GM21367 (cell line): Measurements from ENCODE around the gene LRRC9.
"Not testable (repeated sequence)": the region's sequence is repeated elsewhere in the genome, so short reads cannot be mapped to it uniquely, and the experiment has no call there.

ENCODE experiments used
- ATAC-seq: cut with Tn5 transposase; IDR thresholded peaks from one replicate; pipeline ENCODE4 v1.9.1; 2021; ENCODE audit not compliant: unreplicated experiment

LRRC9 gene

DNA sequence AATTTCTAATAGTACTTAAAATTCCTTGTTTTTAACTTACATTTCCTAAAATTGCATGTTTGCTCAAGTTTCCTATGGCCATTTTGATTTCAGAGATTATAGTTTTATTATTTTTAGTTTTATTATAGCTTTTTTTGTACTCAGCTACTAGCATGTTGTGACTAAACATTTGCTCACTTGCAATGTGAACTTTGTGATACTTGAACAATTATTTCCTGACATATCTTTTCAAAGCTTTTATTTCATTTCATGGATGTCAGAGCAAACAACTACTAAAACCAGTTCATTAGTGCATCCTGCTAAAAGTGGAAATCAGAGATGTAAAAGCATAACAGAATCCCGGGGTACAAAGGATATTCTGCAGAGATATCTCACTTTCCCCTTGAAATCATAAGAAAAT, 138.1 kb downstream of the LRRC9 start:
- ATAC-seq, result no peak

DNA sequence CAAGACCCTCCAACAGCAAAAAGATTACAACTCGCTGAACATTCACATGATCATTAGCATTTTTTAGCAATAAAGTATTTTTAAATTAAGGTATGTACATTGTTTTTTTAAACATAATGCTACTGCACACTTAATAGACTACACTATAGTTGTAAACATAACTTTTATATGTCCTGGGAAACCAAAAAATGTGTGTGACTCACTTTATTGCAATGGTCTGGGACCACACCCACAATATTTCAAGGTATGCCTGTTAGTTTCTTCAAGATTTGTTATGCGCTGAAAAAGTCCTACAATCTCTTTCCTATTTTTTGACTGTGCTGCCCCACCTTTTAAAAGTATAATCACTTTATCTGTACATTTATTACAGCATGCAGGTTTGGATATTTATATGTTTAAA, 141.4 kb downstream of the LRRC9 start:
- ATAC-seq, result no peak

DNA sequence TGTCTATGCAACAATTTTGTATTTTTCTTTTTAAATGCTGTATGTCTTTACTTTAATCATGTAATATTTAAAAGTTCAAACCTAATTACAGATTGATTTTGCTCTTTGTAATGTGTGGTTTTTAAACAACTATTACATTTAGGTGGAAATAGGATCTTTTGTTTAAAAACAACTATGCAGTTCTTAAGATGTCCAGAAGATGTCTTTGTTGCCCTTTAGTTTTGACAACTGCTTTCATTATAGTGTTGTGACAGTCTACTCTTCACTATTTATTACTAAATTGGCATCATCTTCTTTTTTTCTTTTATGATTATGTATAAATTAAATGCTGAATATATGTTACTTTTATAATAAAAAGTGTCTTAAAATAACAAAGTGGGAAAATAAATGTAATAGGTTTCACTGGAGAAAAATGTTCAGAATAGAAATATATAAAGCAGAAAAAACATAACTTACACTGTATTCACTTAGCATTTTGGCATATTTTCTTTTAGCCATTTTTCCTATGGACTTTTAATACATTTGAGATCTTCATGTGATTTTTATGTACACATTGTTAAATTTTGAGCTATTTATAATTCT, 144.6 kb downstream of the LRRC9 start:
- no peak for ATAC-seq

DNA sequence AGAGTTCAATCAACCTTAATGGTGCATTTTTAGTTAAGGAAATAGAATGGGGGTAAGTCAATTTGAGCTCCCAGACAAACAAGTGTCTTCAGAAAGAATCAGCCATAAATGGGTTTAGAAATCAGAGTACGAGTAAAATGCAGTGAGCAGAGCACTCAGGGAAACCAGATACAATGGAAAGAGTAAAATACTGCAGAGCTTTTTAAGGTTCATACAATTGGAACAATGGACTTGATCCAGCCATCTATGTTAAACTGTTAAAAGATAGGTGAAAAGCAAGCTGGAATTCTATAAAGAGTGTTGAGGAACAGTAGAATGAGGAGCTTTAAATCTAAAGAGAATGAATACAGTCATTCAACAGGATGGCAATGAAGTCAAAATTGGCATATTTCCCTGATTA, 147.9 kb downstream of the LRRC9 start:
- ATAC-seq, result no peak

DNA sequence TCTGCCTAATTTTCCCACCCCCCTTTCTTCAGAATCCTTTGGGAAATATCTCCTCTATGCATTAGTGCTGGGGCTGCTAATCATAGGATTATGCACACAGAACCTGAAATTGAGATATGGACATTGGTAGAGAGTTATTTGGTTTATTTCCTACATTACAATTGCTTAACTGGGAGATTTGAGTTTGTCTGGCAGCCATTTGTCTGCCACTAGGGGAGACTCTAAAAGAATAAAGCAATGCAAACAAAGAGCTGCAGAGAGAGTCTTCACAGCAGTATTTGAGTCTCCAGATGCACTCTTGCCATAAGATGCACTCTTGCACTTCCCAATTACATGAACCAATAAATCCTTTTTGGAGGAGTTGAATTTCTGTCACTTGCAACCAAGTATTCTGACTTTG, 159.8 kb downstream of the LRRC9 start:
- ATAC-seq, result no peak

DNA sequence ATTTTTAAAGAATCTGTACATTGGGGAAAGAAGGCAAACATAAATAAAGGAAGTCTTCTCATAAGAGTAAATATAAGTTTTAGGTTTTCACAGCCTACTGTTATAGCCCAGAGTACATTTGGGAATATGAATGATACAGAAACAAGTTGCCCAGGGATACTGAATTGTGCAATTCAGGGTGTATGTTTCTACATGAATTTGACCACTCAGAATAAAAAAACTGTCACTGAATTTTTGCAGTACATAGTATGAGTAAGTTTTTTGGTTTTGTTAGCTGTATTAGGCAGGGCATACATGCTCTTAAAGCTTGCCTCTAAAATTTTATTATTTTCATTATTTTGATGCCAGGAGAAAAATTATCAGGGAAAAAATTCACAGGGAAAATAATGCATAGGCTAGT, 165.1 kb downstream of the LRRC9 start:
- no peak for ATAC-seq

DNA sequence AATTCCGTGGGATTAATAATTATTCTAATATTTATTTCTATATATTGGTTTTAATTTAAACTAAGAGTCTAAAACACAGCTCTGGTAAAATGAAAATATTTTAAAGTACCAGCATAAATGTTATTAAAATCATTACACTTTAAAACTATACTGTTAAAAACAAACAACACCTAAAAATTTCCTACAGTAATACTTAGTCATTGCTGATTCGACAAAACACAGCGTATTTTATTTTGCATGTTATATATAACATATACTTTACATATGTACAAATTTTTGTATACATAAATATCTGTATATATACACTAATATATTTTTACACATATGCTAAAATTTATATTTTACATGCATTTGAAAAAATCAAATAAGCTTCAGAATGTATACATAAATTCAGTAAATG, 165.7 kb downstream of the LRRC9 start:
- ATAC-seq, result no peak

DNA sequence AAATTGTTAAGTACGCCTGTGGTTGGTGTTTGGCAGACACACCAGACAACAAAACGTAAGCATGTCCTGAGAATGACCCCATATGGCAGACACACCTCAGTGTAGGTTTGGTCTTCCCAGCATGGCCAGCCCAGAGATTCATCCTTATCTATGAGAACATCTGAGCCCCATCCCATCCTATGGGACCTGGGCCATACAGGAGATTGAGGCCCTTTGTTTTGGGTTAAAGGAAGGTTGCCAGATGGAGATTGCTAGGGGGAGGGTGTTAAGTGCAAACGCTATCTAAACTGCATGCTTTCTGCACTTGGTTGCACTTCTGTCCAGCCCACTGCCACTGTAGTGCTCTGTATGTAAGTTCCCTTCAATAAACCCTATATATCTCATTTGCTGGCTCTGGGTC, 167.7 kb downstream of the LRRC9 start:
- no peak for ATAC-seq

DNA sequence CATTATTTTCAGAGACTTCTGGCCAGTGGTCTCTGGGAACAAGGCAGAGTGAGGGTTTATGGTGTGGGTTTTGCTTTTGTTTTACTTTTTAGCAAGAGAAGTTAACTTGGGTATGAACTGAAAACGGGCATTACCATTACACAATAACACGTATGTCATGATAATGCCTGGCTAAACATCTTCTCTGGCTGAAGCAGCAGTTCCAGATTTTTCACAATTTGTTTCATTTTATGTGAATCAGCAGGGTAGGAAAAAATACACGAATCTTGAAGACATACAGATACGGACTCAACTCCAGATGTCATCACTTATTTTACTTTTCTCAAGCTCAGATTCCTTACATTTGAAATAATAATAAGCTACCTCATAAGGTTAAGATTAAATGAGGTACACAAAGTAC, 169.3 kb downstream of the LRRC9 start:
- no peak for ATAC-seq

DNA sequence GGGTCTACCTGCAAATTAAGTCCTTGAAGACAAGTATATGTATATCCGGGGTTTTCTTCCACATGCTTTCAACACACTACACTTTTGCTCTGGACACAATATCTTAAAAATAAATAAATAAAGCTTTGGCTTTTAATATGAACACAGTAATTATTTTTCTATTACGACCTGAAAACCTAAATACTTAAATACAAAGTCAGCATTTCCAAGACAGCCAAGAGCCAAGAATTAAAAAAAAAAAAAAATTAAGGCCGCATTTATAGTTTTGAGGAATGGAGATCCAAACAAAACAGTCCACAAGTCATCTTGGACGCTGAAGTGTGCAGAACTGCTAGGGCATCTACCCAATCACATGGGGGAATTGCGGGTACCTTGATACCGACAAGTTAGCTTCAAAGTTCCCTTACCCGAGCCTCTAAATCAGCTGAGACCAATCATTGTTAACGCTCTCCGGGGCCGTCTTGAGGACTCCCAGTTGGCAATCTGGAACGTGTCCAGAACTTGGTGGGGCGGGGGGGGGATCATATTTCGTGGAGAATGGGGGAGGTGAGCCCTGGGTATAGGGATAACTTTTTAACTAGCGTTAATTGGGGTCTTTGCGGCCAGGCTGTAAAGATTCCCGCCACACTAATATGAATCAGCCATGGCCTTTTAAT, 171.0 kb downstream of the LRRC9 start:
- no peak for ATAC-seq

DNA sequence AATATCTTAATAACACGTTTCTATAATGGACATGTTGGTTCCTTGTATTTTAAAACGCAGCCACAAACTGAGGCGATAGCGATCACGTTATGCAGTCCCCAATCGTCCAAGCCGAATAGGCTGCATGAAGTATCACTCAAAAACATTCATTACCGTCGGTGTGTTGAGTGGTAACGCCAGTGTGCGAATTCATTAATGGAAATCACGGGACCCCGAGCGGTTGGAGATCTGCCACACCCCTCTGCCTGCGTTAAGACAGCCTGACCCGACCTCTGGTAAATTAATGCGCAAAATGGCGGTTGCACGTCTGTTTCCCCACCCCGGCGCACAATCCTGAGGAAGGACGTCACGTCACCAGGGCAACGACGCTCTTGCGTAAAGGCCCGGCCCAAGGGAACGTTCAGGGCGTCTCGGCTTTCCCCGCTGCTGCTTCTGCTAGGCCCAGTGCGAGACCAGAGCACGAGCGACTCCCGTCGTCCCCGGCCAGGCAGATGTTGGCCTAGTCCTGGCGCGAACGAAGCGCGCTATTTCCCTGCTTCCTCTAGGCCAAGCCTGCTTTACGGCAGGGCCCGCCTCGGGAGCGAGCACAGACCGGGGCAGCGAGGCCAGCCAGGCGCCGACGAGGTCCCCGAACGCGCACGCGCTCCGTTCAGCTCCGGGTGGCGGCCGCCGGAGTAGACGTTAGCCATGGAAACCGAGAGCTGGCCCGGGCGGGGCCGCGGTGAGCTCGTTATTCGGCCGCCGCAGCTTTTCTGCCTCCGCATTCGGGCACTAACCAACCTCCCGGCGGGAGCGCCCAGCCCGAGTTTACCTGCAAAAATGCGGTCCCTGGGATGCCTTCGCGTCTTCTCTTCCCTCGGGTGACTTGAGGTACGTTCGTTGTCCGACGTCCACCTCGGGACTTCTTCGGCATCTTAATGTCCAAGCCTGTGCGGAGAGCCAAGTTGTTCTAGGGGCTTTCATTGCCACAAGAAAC, 171.9 kb downstream of the LRRC9 start, which contains the start of gene PCNX4:
TSS of gene PCNX4 (plus strand) at position 374 of the 976 bp plus-strand sequence. CDS start 15,716 bp downstream, outside the sequence.
- peak; percentile 96 for ATAC-seq

DNA sequence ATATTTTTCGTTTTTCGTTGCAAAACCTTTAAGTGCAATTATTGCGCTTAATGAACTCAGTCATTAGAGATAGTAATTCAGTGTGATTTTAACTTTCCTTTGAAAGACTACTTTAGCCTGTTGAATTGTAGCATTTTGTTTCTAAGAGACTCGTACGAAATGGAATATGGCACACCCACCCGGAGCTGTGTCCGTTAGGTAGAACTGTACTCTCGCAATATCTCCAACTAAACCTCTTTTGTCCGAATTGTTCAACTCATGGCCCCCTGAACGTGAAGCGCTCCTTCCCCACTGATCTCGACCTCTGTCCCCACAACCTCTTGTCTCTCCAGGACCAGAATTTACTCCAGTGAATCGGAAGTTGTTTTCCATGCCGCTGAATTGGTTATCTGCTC, 172.6 kb downstream of the LRRC9 start:
- ATAC-seq, result no peak

DNA sequence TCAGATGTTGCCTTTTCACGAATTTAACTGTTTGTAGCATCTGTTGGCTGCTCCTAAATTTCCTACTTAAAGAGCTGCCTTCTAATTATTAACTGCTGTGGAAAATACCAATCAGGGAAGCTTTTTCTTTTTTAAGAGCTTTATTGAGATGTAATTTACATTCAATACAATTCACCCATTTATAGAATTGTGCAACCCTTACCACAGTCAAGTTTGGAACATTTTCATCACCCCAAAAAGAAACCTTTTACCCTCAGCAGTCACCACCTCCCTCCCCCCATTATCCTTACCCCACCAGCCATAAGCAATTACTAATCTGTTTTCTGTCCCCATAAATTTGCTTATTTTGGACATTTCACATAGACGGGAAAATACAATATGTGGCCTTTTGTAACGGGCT, 173.1 kb downstream of the LRRC9 start:
- ATAC-seq, result no peak

DNA sequence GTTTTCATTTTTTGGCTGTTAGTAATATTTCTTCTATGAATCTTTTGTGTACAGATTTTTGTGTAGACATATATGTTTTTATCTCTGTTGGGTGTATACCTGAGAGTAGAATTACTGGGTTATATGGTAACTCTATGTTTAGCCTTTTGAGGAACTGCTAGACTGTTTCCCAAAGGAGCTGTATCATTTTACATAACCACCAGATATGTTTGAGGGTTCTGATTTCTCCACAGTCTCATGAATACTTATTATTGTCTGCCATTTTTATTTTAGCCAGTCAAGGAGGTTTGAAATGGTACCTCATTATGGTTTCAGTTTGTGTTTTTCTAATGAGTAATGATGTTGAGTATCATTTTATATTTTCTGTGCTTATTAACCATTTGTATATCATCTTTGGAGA, 173.7 kb downstream of the LRRC9 start:
- ATAC-seq, result no peak

DNA sequence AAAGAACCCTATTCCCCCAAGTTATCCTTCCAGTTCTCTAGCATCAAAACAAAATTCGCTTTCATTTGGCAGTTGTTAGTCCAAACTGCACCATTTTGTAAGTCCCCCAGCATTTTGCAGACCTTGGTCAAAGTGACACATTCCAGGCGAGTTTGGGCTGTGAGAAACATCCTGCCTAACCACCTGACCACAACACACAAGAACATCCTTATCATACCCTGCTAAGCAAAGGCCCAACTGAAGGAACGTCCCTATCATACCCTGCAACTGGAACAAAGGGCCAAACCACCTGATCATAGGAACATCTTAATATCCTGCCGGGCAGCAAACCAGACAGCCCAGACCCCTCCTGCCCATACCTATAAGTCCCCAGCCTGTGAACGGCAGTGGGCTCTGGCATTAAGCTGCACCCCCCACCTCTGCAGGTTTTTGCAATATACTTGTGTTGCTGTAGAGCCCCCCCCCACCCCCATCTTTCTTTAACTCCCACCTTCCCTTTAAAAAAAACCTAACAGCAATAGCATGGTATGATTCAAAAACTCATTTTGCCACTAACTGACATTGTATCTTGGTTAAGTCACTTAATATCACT, 174.5 kb downstream of the LRRC9 start:
- ATAC-seq, result no peak

DNA sequence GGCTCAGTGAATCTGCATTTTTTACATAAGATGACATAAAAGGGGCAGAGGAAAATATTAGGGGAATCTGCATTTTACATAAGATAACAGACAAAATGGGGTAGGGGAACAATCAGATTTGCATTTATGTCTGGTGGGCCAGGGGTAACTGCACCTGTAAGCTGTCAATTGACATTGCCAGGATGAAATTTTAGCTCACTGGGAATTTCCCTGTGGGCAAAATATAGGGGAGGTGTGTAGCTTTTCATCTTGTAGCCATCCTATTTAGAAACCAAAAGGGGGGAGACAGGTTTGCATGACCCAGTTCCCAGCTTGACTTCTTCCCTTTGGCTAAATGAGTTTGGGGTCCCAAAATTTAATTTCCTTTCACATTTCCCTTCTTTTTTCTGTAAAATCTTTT, 175.3 kb downstream of the LRRC9 start:
- no peak for ATAC-seq

DNA sequence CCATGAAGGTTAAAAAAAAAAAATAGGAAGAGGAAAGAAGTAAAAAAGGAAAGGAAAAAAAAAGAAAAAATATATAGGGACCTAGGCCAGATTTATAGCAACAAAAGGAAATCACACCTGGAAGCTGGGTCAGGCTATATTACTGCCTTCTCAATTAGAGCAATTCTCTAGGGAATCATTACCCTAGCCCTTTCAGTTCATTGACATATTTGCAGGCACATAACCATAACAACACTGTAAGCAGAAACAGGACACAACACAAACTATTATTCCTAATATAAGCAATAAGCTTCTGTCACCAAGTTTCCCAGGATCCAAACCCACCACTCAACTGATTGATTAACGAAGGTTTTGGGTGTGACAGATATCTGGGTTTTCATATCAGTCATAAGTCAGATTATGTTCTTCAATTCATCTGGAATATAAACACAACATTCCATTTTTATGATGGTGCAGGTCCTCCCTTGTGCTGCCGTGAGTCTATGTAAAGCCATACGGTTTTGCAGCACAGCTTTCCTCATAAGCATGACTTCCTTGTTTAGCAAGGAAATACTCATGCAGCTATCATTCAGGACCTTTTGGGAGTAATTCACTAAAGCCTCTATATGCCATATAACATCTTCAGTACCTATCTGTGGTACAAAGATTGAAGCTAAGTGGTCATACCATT, 176.0 kb downstream of the LRRC9 start:
- no peak for ATAC-seq

DNA sequence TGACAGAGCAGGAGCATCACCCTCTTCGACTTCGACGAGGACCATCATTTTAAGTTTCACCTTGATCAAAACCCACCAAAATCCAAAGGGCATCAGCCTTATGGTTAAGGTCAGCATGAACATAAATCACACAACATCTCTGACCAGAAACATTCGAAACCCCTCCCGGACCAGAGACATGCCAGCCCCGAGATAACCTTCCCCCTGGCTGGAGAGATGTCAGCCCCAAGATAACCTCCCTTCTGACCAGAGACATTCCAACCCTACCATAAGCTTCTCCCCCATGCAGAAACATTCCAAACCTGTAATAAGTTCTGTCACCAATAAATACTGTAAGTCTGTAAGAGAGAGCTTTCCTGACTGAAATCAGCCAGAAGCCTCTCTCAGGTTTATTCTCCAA, 178.0 kb downstream of the LRRC9 start:
- ATAC-seq, result no peak

DNA sequence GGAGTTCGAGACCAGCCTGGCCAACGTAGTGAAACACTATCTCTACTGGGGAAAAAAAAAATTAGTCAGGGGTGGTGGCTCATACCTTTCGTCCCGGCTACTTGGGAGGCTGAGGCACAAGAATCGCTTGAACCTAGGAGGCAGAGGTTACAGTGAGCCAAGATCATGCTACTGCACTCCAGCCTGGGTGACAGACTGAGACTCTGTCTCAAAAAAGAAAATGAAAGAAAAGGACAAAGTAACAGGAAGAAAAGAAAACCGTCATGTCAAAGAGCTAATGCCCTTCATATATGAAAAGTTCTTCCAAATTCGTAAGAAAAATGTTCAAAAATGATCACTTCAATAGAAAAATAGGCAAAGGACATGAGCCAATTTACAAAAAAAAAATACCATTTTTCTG, 179.9 kb downstream of the LRRC9 start:
- ATAC-seq, result not testable (repeated sequence)

DNA sequence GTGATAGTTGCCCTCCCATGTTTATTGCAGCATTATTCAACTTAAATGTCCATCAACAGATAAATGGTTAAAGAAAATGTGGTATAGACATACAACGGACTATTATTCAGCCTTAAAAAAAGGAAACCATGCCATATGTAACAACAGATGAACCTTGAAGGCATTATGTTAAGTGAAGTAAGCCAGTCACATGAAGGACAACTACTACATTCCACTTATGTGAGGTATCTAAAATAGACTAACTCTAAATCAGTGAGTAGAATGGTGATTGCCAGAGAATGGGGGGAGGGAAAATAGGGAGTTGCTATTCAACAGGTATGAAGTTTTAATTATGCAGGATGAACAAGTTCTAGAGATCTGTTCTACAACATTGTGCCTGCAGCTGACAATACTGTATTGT, 181.8 kb downstream of the LRRC9 start:
- ATAC-seq, result no peak

DNA sequence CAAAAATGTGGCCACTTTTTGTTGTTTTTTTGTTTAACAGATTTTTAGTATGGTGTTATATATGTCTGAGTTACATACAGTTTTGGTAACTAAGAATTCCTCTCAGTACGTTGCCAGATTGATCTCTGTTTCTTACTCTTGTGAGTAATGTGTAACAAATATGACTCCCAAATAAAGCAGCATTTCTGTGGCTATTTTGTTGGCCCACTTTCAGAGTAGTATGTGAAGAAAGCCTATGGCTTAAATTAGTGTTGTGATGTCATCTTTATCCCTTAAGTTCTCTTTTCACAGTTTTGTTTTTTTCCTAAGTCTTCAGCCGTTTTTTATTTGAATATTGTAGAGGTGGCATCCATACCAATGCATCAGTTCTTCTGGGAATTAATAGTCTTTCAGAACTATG, 182.4 kb downstream of the LRRC9 start:
- no peak for ATAC-seq
